ENCODE measurements around the gene NFIA. TPM values are rescaled to one million over a fixed set of nuclear protein-coding genes. Genes with fewer than 3 reads are reported as not detected.

NFIA gene
- total and polyA plus RNA-seq, 2 of the 13 experiments (the other 11 are each of a cell fraction or from before 2014, with no cell fraction given) = 14.7 to 28.5 TPM

- TF ChIP-seq, protein P1, sequence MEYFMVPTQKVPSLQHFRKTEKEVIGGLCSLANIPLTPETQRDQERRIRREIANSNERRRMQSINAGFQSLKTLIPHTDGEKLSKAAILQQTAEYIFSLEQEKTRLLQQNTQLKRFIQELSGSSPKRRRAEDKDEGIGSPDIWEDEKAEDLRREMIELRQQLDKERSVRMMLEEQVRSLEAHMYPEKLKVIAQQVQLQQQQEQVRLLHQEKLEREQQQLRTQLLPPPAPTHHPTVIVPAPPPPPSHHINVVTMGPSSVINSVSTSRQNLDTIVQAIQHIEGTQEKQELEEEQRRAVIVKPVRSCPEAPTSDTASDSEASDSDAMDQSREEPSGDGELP (IDR thresholded peaks at IDR 0.05; ENCODE audit: borderline replicate concordance, low read depth) = peak; percentile 64
- TF ChIP-seq KLF13 (CRISPR knock-in tag; IDR thresholded peaks at IDR 0.05) = no peak
- no peak for TF ChIP-seq RELA (CRISPR knock-in tag; IDR thresholded peaks at IDR 0.05)
- TF ChIP-seq KLF12 (CRISPR knock-in tag; IDR thresholded peaks at IDR 0.05; ENCODE audit: borderline replicate concordance) = no peak; the same call in 1 of the 2 replicates
- TF ChIP-seq ZFP36L2 (CRISPR knock-in tag; IDR thresholded peaks at IDR 0.05) = no peak
- 0 out of 2 replicates have a peak, but pooled peaks have one; percentile 39 for TF ChIP-seq ZNF256 (CRISPR knock-in tag; conservative IDR thresholded peaks at IDR 0.05)
- TF ChIP-seq ZNF260 (CRISPR knock-in tag; IDR thresholded peaks at IDR 0.05; ENCODE audit: borderline replicate concordance, low read depth) = no peak
- TF ChIP-seq DRAP1 (CRISPR knock-in tag; IDR thresholded peaks at IDR 0.05) = peak; percentile 69
- no peak for TF ChIP-seq ZNF761 (CRISPR knock-in tag; conservative IDR thresholded peaks at IDR 0.05)
- TF ChIP-seq RERE (CRISPR knock-in tag; IDR thresholded peaks at IDR 0.05; ENCODE audit: low read depth) = peak; percentile 47; the same call in 1 of the 2 replicates
- TF ChIP-seq PTBP1 (IDR thresholded peaks at IDR 0.05; ENCODE audit: low read depth, low read length, poor library complexity, severe bottlenecking) = no peak
- TF ChIP-seq ZNF703 (CRISPR knock-in tag; IDR thresholded peaks at IDR 0.05; ENCODE audit: borderline replicate concordance) = no peak
- peak; percentile 89; the same call in 1 of the 2 replicates for TF ChIP-seq ZNF292 (CRISPR knock-in tag; IDR thresholded peaks at IDR 0.05; ENCODE audit: borderline replicate concordance, low read depth)
- TF ChIP-seq ZNF414 (CRISPR knock-in tag; IDR thresholded peaks at IDR 0.05) = no peak
- no peak for TF ChIP-seq PAF1 (CRISPR knock-in tag; IDR thresholded peaks at IDR 0.05)
- TF ChIP-seq, protein P2, sequence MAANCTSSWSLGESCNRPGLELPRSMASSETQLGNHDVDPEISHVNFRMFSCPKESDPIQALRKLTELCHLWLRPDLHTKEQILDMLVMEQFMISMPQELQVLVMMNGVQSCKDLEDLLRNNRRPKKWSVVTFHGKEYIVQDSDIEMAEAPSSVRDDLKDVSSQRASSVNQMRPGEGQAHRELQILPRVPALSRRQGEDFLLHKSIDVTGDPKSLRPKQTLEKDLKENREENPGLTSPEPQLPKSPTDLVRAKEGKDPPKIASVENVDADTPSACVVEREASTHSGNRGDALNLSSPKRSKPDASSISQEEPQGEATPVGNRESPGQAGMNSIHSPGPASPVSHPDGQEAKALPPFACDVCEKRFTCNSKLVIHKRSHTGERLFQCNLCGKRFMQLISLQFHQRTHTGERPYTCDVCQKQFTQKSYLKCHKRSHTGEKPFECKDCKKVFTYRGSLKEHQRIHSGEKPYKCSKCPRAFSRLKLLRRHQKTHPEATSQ (CRISPR knock-in tag; IDR thresholded peaks at IDR 0.05; ENCODE audit: borderline replicate concordance) = no peak; the same call in 1 of the 2 replicates
- TF ChIP-seq ZSCAN20 (CRISPR knock-in tag; IDR thresholded peaks at IDR 0.05; ENCODE audit: borderline replicate concordance) = no peak
- TF ChIP-seq IRX3 (CRISPR knock-in tag; IDR thresholded peaks at IDR 0.05; ENCODE audit: borderline replicate concordance, low read depth) = 0 out of 2 replicates have a peak, but pooled peaks have one; percentile 64
- TF ChIP-seq ZFP36L1 (CRISPR knock-in tag; IDR thresholded peaks at IDR 0.05) = peak; percentile 85; the same call in 1 of the 2 replicates
Observed at GRCh38 chr1:61183471-61184039, 101.2 kb downstream of the NFIA start (continued).
